Fibroblast of the aortic adventitia (primary cell): ENCODE results near the gene KRT81. TPM values are rescaled to one million over a fixed set of nuclear protein-coding genes. Genes with fewer than 3 reads are reported as not detected.
A peak's percentile ranks its signal among the peaks of the same experiment; 100 is the strongest.

Experiments
- DNase-seq: peaks from one replicate; pipeline ENCODE4 v3.0.0-alpha.2; 2010; ENCODE audit warnings: low read depth
- H3K4me3 ChIP-seq: 2 replicates; pipeline ENCODE4 v1.5.1; 2011; ENCODE audit warnings: low read depth, mild to moderate bottlenecking, control low read depth, low read length, moderate library complexity
- total RNA-seq: library from RNA; depleted of rRNA; stranded (reverse); fragments of >200 nt; gene quantifications from 2 replicates; pipeline ENCODE4 v1.2.3, GENCODE V29; 2012; ENCODE audit warnings: low replicate concordance
- TF ChIP-seq, protein P1 (sequence below): IDR thresholded peaks from 2 replicates; pipeline ENCODE4 v1.5.1; 2011; ENCODE audit warnings: mild to moderate bottlenecking, low read length, control low read depth, inconsistent platforms; ENCODE audit not compliant: insufficient read depth

Gene KRT81
- total RNA-seq, 1 donor: not detected

DNA sequence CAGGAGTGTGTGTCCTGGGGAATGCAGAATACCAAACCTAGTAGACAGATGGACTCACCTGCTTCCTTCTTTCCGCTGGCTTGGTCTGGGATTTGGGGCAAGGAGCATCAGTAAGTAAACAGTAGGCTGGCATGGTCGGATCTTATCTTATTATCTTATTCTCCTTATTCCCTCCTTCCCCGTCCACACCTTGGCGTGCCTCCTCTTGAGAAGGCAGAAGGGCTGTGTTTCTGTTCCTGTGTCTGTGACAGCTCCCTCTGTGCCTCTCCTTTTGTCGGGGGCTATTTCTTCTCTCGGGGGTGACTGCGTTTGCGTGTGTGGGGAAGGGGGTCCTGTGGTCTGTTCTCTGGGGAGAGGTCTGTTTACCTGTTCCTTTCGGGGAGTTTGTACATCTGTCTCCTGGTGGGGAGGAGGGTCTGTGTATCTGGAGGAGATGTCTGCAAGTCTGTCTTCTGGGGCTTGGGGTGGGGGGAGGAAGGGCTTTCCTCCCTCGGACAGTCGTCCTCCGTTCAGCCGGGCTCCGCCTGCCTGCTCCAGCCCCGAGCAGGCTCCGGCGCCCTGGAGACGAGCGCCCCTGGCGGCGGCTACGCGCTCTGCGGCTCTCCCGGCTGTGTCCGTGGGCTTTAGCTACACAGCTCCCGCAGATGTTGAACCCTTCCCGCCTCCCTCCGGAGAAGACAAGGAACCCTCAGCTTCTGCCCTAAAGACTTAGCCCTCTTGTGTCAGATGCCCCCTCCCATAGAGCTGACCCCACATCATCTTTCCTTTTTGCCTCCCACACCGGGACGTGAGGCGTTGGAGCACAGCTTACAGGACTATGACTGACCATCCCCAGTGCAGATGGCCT lies 12.5 kb downstream of the KRT81 start:
- DNase-seq: peak; percentile 83
- TF ChIP-seq, protein P1, sequence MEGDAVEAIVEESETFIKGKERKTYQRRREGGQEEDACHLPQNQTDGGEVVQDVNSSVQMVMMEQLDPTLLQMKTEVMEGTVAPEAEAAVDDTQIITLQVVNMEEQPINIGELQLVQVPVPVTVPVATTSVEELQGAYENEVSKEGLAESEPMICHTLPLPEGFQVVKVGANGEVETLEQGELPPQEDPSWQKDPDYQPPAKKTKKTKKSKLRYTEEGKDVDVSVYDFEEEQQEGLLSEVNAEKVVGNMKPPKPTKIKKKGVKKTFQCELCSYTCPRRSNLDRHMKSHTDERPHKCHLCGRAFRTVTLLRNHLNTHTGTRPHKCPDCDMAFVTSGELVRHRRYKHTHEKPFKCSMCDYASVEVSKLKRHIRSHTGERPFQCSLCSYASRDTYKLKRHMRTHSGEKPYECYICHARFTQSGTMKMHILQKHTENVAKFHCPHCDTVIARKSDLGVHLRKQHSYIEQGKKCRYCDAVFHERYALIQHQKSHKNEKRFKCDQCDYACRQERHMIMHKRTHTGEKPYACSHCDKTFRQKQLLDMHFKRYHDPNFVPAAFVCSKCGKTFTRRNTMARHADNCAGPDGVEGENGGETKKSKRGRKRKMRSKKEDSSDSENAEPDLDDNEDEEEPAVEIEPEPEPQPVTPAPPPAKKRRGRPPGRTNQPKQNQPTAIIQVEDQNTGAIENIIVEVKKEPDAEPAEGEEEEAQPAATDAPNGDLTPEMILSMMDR: peak; percentile 99
- no peak overlapping the region for H3K4me3 ChIP-seq

DNA sequence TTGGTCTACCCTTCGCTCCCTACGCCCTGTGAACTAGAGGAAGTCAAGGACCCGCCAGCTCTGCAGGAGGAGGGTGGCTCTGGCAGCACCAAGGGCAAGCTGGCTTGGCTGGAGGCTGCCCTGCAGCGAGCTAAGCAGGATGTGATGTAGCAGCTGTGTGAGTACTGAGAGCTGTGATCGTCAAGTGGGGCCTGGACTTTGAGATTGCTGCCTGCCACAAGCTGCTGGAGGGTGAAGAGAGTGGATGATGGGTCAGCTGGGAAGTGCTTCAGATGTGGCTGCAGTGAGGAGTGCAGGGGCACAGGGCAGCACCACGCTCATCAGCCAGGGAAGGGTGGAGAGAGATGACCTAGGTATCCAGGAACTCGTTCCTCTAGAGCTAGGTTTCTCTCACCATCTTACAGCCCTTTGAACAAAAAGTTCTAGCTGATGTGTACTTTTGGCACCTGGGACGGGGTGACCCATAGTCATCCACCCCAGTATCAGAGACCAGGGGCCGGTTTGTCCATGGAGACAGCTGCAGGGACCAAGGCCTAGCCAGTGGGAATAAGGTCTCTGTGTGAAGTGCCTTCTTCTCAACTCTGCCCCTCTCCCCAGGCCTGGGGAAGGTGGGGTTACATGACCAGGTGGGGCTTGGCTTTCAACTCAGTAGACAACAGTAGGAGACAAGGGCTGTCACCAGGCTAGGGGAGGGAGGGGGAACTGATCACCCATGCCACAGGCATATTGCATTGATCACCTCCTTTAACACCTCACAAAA lies 13.7 kb downstream of the KRT81 start:
- H3K4me3 ChIP-seq: no peak overlapping the region
- TF ChIP-seq, protein P1: no peak
- DNase-seq: no peak

DNA sequence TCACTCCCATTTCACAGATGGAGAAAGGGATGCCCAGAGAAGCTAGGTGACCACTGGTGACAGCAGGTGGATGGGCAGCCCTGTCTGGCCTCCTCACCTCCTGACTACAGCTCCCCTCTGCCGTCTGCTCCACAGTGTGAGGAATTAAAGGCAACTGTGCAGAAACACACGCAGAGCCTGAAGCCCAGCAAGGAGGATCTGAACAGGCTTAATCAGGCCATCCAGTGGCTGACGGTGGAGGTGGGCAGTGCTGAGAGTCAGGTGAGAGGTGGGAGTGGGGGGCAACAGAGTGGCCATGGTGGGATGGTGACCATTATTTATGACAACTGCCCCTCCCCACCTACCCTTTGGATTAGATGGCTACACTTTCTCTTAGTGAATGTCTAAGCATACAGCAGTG lies 15.6 kb downstream of the KRT81 start:
- H3K4me3 ChIP-seq: no peak overlapping the region
- TF ChIP-seq, protein P1: no peak
- DNase-seq: no peak

DNA sequence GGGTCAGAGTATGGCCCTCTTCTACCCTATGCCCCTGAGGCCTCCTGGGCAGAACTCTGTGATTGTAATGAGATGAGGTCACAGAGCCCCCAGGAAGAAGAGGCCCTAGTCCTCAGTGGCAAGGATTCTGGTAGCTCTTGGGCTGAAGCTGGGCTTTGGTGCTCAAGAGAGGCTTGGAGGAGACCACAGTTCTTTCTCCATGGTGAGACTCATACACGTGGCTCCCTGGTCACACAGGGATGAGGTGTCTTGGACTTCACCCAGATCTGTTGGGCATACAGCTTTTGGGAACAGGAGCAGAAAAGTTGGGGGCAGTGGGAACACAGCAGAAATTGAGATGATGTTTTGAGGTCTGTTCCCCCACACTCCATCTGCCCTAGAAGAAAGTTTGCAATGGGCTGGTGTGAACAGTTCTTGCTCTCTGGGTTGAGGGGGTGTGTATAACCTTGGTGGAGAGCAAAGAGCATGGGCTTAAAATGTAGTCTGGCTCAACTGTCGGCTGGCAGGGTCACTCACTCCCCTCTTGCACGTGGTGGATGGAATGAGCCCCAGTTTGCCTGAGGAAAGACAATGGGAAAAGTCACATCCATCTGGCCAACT lies 16.7 kb downstream of the KRT81 start, which contains the start of gene KRT86:
TSS of gene KRT86 (plus strand) at position 125 of the 600 bp plus-strand sequence. CDS start 27,272 bp downstream, outside the sequence.
- DNase-seq: no peak
- TF ChIP-seq, protein P1: no peak
- H3K4me3 ChIP-seq: no peak within 1 kb of the TSS

DNA sequence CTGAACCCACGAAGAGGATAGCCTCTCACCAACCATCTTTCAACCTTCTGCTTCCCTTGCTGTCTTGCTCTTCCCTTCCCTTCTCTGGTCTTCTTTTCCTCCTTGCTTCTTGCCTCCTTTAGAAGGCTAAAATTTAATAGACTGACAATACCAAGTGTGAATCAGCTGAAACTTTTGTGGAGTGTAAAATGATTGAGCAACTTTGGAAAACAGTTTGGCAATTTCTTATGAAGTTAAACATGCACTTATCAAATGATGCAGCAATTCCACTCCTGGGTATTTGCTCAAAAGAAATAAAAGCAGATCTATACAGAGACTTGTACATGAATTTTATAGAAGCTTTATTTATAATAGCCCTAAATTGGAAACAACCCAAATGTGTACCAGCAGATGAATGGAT lies 20.2 kb downstream of the KRT81 start:
- peak; percentile 61 for DNase-seq
- H3K4me3 ChIP-seq: no peak overlapping the region
- TF ChIP-seq, protein P1: no peak

- H3K4me3 ChIP-seq: no peak overlapping the region
- DNase-seq: no peak
- TF ChIP-seq, protein P1: no peak
Observed at GRCh38 chr12:52270541-52271070, 20.7 kb downstream of the KRT81 start.
